ENCODE results near the gene PHLDB1.

GRCh38 chr11:118615282-118615975 is 8.0 kb downstream of the PHLDB1 start:
- no peak for TF ChIP-seq POLR2A (IDR thresholded peaks at IDR 0.05)
- TF ChIP-seq CTCF (IDR thresholded peaks at IDR 0.05): no peak

All from lower leg skin (tissue), 3 donors.